Fibroblast of skin of left quadriceps (primary cell): Measurements from ENCODE around the gene CNFN.

ENCODE experiments used
- DNase-seq, 2 experiments: peaks; one replicate each; pipeline ENCODE4 v3.0.0-alpha.2; 2013; ENCODE audit warnings: low read depth in 2 of 2

The CNFN gene

GRCh38 chr19:42409477-42409876, 19.4 kb upstream of the CNFN start:
- DNase-seq: no peak

- DNase-seq: no peak
Observed at GRCh38 chr19:42407816-42408175, 17.7 kb upstream of the CNFN start.

- no peak for DNase-seq
Observed at GRCh38 chr19:42407085-42407815, 17.2 kb upstream of the CNFN start.

GRCh38 chr19:42406111-42406510, 16.0 kb upstream of the CNFN start:
- no peak for DNase-seq

- DNase-seq: no peak
Observed at GRCh38 chr19:42403586-42403985, 13.5 kb upstream of the CNFN start.

GRCh38 chr19:42402376-42403116, 12.4 kb upstream of the CNFN start:
- DNase-seq: no peak

- peak; percentile 43 to 45 for DNase-seq
Observed at GRCh38 chr19:42401365-42402303, 11.5 kb upstream of the CNFN start.

- no peak for DNase-seq
Observed at GRCh38 chr19:42400404-42400803, 10.3 kb upstream of the CNFN start.

GRCh38 chr19:42397263-42398166, 7.4 kb upstream of the CNFN start:
- DNase-seq: no peak

- peak; percentile 98 for DNase-seq
Observed at GRCh38 chr19:42396381-42397262, 6.5 kb upstream of the CNFN start.

GRCh38 chr19:42394751-42395150, 4.7 kb upstream of the CNFN start:
- DNase-seq: no peak

GRCh38 chr19:42392165-42392564, 2.1 kb upstream of the CNFN start:
- no peak for DNase-seq

- no peak for DNase-seq
Observed at GRCh38 chr19:42388851-42389489, 1.1 kb downstream of the CNFN start.

- no peak for DNase-seq
Observed at GRCh38 chr19:42386974-42387707, 3.0 kb downstream of the CNFN start.

GRCh38 chr19:42380155-42380554, 9.9 kb downstream of the CNFN start:
- no peak for DNase-seq

- DNase-seq: no peak
Observed at GRCh38 chr19:42378225-42379215, 11.6 kb downstream of the CNFN start.

GRCh38 chr19:42376177-42376555, 13.9 kb downstream of the CNFN start:
- DNase-seq: no peak
